Measurements from ENCODE around the gene ENGASE.
"Not testable (repeated sequence)": the region's sequence is repeated elsewhere in the genome, so short reads cannot be mapped to it uniquely, and the experiment has no call there.

Gene ENGASE

DNA sequence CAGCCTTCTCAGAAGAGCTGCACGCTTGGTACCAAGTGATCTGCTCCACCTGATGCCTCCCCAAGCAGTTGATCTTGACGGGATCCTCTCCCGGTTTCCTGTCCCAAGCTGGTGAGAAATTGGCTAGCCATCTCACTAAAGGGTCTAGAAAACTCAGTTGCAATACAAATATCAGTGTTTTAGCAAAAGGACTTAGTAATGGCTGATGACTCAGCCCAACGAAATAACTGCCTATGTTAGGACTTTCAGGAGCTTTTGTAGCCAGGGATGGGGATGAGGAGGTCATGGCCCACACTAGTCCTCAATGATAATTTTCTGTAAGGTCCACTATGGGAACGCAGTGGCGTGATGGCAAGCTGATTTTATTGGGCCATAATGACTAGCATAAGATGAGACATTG lies 23.3 kb upstream of the ENGASE start:
- no peak for DNase-seq

GRCh38 chr17:79052131-79052530 lies 22.5 kb upstream of the ENGASE start:
- DNase-seq: no peak

GRCh38 chr17:79053251-79053925 lies 21.2 kb upstream of the ENGASE start:
- no peak for DNase-seq

GRCh38 chr17:79054200-79054960 lies 20.2 kb upstream of the ENGASE start:
- DNase-seq: no peak

DNA sequence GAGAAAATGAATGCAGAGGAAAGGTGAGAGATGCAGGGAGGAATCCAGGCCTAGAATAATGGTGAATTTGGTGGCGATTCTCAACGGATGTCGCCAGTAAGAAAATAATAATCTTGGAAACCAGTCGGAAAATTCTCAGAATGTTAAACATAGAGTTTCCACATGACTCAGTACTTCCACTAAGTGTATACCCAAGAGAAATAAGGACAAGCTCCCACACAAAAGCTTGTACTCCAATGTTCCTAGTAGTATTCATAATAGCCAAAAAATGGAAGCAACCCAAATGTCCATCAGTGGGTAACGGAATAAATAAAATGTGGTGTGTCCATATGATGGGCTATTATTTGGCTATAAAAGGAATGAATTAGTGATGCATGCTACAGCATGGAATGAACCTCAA lies 19.4 kb upstream of the ENGASE start:
- DNase-seq: no peak

DNA sequence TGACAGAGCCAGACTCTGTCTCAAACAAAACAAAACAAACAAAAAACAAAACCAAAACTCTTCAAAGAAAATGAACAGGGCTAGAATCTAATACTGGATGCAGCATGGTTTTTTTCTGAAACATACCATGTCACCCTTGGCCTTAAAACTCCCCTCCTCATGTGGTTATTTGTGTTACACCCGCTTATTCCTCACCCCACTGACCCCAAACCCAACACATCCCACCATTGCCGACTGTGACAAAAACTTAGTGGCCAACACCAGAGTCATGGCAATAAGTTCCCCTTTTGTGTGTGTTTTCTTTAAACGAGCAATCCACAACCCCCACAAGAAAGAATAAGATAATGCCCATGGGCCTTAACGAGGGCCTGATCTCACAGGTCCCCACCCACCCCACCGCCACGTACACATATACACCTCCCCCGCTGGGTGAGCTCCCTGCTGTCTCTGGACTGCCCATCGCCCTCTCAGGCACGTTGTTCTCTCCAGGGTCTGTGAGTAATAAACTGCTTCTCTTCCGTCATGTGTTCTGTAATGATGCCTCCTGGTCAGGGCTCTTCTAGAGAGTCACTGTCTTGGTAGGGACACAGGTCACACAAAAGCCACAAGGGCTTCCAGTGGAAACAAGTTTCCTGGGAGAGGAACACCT lies 16.8 kb upstream of the ENGASE start:
- no peak for DNase-seq

GRCh38 chr17:79062691-79063090 lies 11.9 kb upstream of the ENGASE start:
- no peak for DNase-seq

DNA sequence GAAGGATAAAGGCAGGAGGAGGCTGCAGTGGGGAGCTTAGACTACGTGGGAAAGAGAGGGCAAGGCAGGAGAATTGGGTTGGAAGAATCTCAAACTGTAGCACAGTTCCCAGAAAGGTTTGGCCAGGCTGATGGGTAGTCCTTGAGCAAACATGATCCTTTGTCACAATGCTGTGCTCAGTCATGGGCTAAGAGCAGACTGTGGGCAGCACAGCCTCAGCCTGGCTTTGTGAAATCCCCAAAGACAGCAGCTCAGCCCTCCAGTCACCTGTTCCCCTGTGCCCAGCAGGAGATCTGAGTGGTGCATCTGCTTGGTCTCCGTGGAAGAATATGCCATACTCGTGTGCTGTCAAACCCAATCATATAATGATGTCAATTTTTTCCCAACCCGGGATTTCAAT lies 10.6 kb upstream of the ENGASE start:
- no peak for DNase-seq

DNA sequence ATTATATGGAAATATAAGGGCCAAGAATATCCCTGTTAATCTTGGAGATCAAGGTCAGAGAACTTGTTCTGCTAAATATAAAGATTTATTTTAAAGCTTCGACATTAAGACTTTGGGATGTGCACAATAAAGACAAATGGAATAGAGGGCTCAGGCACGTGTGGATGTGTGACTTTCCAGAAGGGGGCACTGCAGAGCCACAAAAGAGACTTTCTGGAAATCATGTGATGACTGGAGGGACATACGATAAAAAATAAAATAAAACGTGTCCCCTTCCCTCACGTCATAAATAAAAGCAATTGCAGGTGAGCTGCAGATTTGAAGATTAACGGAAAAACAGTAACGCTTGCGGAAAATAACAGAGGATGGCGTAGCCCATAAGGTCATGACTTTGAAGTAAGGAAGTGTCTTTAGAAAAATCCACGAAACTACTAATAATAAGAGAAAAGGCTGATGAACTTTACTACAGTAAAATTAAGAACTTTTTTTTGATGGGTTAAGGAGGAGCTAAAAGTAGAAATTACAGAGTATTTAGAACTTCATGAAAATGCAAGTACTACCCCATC lies 9.4 kb upstream of the ENGASE start:
- peak in 9 of 51 donors; percentile 5 to 26 (median 18) for DNase-seq

GRCh38 chr17:79066963-79067362 lies 7.7 kb upstream of the ENGASE start:
- no peak for DNase-seq

- no peak for DNase-seq
These were observed 4.3 kb upstream of the ENGASE start for GRCh38 chr17:79070266-79070880.

- no peak for DNase-seq
These were observed 3.4 kb upstream of the ENGASE start for GRCh38 chr17:79071161-79071740.

- DNase-seq: no peak
These were observed 2.1 kb upstream of the ENGASE start for GRCh38 chr17:79072544-79072943.

- no peak for DNase-seq
These were observed 1.5 kb upstream of the ENGASE start for GRCh38 chr17:79073016-79073705.

GRCh38 chr17:79073706-79074088 lies 927 bp upstream of the ENGASE start:
- DNase-seq: no peak

GRCh38 chr17:79074121-79074648 lies 439 bp upstream of the ENGASE start:
- not testable (repeated sequence) for DNase-seq

DNA sequence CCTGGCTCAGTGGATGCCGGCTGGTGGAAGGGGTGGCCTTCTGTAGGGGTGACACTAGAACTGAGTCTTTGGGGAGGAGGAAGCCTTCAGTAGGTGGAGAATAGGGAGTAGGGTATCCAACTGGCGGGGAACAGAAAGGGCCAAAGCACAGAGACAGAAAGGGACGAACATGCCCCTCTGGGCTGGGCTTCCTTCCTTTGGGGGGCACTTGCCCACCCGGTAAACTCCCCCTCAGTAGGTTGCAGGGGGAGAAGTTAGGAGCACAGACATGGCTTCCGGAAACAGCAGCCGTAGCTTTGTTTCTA lies 774 bp downstream of the ENGASE start:
- no peak for DNase-seq

DNA sequence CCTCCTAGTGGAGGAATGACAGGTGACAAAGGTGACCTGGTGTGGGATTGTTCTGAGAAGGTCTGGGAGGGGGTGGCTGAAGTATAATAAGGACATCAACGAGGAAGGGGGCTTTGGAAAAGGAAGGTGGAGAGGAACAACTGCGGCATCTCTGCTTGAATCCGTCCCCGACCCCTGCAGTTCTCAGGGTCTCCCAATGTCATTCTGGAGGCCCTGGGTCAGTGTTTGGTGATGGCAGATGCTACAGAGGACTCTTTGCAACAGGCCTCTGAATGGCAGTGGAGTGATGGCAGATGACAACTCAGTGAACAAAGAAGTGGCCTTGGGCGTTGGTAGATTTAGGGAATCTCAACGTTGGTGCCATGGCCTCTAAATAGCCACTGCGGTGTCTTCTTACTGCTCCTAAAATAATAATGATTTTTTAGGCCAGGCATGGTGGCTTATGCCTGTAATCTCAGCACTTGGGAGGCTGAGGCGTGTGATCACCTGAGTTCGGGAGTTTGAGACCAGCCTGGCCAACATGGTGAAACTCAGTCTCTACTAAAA lies 1.3 kb downstream of the ENGASE start:
- no peak for DNase-seq

DNA sequence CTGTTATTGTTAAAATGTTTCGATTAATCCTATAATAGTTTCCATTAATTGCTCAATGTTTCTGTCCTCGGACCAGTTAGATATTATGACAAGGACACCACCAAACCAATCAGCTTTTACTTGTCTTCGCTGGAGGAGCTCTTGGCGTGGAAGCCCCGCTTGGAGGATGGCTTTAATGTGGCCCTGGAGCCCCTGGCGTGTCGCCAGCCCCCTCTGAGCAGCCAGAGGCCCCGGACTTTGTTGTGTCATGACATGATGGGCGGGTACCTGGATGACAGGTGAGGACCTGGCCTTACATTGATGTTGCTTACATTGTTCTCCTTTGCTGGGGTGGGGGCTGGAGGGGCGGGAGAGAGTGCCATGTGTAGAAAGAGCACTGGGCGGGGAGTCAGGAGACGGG lies 3.0 kb downstream of the ENGASE start:
- DNase-seq: no peak

- no peak for DNase-seq
These were observed 4.0 kb downstream of the ENGASE start for GRCh38 chr17:79078476-79079190.

All from hypothalamus (tissue), 51 donors.